GM18505 (cell line): Measurements from ENCODE around the gene LIF.

ENCODE experiments used
- ATAC-seq: cut with Tn5 transposase; IDR thresholded peaks from one replicate; pipeline ENCODE4 v1.9.1; 2021; ENCODE audit not compliant: unreplicated experiment
- POLR2A ChIP-seq: IDR thresholded peaks from 4 replicates; pipeline ENCODE4 v1.6.1; 2011; ENCODE audit warnings: borderline replicate concordance; ENCODE audit not compliant: insufficient read depth, insufficient read length; ENCODE audit errors: extremely low read depth

The LIF gene

DNA sequence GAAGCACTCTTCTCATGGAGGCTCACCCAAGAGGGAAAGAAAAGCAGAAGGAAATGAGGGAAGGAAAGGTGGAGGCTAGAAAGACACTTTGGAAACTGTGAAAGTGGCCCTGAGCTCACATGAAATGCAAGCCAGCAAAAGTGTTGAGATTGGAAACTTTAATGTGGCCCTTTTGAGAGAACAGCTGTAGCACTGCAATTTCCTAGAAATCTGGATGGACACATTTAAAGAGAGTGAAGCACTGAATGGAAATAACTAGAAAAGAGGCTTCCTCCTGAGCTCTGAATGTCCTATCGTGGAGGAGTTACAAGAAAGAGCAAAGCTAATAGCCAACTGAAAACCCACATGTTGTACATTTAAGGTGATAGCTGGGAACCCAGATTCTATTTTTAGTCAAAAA is 56.0 kb downstream of the LIF start:
- no peak for ATAC-seq
- TF ChIP-seq POLR2A, result no peak
